UCSD-AML1 (cell line): Measurements from ENCODE around the gene CANT1.
"Not testable (repeated sequence)": the region's sequence is repeated elsewhere in the genome, so short reads cannot be mapped to it uniquely, and the experiment has no call there.

ENCODE experiments used
- DNase-seq: peaks from one replicate; lab custom pipeline; 2025; ENCODE audit not compliant: unreplicated experiment; lab: John Stamatoyannopoulos, UW

Gene CANT1

DNA sequence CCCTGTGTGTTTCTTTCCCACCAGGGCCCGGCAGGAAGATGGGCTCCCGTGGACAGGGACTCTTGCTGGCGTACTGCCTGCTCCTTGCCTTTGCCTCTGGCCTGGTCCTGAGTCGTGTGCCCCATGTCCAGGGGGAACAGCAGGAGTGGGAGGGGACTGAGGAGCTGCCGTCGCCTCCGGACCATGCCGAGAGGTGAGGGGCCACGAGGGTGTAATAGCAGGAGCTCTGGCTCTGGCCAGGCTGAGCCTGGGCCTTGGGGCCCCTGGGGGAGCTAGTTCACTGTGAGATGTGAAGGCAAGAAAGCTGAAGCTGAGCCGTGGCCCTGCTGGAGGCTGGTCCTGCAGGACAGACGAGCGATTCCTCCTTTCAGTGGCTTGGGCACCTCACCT lies 34.4 kb upstream of the CANT1 start:
- DNase-seq: no peak

DNA sequence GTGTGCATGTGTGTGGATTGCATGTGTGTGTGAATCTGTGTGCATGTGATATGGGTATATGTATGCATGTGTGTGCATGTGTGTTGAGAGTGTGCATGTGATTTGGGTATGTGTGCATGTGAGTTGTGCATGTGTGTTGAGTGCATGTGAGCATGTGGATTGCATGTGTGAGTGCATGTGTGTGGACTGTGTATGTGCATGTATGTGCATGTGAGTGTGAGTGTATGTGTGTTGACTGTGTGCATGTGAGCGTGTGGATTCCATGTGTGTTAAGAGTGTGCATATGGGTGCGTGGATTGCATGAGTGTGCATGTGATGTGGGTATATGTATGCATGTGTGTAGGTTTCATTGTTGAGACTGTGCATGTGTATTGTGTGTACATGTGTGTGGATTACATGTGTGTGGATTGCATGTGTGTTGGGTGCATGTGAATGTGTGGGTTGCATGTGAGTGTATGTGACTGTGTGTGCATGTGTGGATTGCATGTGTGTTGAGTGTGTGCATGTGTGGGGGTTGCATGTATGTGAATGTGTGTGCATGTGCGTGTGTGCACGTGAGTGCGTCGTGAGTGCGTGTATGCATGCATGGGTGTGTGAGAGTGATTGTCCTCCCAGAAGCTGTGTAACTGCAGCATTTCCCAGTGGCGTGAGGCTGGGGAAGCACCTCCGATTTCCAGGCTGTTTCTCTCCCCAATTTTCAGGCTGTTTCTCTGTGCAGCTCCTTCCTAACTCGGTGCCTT lies 33.8 kb upstream of the CANT1 start:
- no peak for DNase-seq

GRCh38 chr17:79042421-79043190 lies 33.0 kb upstream of the CANT1 start:
- DNase-seq: peak; percentile 68

DNA sequence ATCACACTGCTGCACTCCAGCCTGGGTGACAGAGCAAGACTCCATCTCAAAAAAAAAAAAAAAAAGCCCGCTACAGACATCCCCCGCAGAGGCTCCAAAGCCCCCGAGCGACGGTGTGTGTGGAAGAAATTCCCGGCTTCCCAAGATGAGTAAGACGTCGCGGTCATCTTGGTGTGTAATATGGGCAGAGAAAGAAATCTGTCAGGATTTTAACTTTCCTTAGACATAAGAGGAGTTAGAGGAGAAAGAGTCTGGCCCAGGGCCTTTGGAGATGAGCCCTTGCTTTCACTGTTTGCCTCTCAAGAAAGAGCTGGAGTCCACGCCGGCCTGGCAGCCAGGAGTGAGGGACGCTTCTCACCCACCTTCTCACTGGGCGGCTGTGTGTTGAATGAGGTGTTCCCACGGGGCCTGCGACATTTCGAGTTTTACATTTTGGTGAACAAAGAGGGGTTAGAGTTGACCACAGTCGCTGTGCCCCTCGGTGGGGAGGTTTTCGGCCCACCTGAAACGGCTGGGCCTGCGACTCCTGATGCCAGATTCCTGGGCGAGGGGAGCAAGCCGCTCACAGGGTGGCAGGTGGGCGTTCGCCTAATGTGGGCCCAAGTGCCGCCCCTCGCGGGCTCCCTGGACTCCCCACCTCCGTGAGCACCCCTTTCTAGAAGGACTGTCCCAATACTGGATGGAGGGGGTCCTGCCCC lies 32.3 kb upstream of the CANT1 start:
- no peak for DNase-seq

DNA sequence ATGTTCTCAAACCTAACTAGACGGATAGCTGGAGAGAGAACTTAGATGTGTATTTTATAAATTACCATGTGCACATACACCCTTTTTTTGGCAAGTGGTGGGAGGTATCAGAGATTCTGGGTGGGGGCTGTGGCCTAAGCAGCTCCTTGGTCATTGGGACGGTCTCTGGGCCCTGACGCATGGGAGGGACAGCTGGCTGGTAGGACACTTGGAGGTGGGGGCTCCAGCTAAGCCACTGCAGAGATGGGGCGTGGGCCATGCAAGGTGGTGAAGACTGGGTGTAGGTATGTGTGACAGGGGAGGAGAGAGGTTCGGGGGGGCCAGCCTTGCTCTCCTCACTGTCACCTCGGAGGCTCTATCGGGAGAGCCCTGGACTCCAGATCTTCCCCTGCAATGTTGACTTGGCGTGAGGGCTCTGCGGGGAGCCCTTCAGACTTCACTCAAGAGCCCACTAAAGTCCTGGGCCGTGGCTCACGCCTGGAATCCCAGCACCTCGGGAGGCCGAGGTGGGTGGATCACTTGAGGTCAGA lies 31.5 kb upstream of the CANT1 start:
- no peak for DNase-seq

DNA sequence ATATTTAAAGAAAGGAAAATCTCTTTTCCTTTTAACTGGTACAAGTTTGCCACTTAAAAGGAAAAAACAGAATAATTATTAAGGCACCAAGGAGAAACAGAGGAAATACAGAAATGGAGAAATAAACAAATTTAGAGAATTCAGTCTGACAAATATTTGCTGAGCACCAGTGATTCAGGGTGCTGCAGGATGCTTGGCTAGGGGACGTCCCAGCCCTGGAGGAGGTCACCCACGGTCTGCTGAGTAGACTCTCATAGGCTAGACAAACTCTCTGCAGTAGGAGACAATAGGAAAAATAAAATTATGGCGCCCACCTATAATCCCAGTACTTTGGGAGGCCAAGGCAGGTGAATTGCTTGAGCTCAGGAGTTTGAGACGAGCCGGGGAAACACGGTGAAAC lies 30.3 kb upstream of the CANT1 start:
- no peak for DNase-seq

DNA sequence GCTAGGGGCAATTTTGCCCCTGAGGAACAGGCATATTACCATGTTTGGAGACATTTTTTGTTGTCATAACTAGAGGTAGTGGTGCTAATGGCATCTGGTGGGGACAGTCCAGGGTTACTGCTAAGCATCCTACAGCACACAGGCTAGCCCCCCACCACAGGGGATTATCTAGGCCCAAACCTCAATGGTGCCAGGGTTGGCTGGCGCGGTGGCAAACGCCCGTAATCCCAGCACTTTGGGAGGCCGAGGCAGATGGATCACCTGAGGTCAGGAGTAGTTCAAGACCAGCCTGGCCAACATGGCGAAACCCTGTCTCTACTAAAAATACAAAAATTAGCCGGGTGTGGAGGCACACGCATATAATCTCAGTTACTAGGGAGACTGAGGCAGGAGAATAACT lies 29.6 kb upstream of the CANT1 start:
- DNase-seq: no peak

DNA sequence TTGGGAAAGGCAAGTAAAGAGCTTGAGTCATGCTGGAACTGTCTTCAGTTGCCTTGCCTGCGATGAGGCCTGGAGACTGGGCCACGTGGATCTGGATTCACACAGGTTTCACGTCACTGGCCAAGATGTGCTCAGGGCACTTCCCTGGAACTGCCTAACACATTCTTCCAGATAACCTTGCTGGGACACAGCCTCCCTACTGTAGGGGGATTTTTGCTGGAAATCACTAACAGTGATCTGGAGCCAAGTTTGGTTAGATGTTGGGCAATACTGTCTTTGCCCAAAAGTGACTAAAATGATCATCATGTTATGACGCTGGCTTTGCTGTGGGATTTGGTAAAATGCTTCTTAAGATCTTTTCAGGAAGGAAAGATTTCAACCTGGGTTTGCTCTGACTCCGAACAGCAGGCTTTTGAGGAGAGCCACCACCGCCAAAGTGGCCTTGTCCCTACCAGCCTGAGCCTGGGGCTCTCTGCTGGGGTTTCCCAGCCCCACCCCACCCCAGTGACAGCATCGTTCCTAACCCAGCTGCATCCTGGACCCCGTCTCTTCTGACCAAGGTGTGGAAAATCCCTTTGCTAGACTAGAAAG lies 29.1 kb upstream of the CANT1 start:
- no peak for DNase-seq

GRCh38 chr17:79036596-79036995 lies 27.0 kb upstream of the CANT1 start:
- DNase-seq: no peak

DNA sequence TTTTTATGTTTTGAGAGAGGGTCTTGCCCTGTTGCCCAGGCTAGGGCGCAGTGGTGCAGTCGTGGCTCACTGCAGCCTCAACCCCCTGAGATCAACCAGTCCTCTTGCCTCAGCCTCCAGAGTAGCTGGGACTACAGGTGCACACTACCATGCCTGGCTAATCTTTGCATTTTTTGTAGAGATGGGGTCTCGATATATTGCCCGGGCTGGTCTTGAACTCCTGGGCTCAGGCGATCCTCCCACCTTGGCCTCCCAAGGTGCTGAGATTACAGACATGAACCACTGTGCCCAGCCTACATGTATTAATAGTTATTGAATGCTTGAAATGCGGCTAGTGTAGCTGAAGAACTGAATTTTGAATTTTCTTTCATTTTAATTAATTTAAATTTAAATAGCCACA lies 26.6 kb upstream of the CANT1 start:
- DNase-seq: no peak

GRCh38 chr17:79035686-79036085 lies 26.1 kb upstream of the CANT1 start:
- no peak for DNase-seq

- DNase-seq: no peak
Observed at GRCh38 chr17:79034931-79035485, 25.4 kb upstream of the CANT1 start.

DNA sequence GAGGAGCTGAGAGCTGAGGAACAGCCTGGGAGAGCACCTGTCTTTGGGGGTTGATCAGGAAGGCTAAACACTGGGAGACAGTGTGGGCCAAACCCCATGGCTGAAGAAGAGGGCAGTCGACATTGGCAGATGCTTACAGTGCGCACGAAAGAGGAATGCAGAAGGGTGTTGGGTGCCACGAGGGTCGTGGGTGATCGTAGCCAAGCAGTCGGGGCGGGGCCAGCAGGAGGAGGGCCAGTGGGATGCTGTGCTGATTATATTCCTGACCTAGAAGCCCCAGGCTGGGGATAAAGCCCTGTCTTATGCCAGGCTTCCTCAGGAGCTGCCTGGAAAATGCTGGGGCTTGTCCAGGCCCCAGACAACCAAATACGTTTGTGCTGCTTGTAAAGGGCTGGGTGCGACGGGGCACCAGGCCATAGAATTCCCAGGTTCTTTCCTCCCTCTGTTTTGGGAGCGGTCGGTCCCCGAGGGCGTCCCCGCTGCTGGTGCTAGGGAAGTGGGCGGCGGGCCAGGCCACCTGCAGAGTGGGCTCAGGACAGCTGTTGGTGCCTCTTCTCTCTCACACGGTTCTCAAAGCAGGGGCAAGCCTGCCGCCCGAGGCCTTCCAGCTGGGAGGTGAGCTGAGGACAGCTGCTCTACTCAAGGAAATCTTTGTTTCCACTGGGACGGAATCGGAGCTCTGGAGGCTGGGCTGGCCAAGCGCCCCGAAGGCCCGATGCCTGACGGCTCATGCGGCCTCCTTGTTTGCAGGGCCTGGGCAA lies 24.4 kb upstream of the CANT1 start:
- no peak for DNase-seq

DNA sequence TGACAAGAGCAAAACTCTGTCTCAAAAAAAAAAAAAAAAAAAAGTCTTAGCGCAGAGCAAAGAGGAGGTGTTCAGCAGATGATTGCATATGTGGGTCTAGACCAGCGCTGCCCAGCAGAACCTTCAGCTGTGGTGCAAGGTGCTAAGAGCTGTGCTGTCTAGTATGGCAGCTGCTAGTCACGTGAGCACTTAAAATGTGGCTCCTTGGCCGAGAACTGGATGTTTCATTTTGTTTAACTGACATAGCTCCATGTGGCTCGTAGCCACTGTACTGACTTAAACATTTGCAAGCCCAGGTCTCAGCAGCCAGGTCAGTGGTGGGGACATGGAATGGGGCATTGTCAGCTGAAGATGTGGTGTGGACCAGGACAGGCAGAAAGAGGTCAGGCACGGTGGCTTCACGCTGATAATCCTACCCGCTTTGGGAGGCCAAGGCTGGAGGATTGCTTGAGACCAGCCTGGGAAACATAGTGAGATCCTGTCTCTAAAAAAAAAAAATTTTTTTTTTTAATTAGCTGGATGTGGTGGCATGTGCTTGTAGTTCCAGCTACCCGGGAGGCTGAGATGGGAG lies 23.6 kb upstream of the CANT1 start:
- DNase-seq: no peak

DNA sequence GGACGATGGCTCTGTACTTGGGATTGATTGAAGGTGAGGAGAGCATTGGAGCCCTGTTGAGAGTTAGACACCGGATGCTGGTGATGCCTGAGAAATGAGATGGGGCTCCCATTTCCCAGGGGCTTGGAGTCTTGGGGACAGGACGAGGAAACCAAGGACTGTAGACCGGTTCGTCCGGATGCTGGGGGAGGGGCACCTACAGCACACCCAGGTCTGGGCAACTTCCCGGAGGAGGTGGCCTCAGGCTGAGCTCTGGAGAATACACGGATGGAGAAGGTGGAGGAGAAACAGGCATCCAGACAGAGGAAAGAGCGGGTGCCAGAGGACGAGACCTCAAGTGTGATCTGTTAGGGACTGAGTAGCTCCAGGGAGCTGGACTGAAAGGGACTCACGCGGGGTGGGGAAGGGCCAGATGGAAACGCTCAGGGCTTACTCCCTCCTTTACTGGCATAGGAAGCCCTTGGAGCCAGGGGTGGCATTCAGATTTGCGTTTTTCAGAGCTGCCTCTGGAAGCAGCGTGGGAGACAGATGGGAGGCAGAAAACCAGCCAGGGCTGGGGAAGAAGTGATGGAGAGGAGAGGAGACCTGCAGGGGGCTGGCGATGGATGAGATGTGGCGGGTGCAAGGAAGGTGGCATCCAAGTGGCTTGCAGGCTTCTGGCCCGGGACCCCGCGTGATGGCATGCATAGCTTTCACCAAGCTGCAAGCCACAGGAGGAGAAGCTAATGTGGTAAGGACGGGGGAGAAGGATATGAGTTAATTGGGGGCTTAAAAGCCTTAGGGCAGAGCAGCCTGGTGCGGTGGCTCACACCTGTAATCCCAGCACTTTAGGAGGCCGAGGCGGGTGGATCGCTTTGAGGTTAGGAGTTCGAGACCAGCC lies 22.7 kb upstream of the CANT1 start:
- DNase-seq: no peak

- DNase-seq: not testable (repeated sequence)
Observed at GRCh38 chr17:79030636-79031035, 21.1 kb upstream of the CANT1 start.

DNA sequence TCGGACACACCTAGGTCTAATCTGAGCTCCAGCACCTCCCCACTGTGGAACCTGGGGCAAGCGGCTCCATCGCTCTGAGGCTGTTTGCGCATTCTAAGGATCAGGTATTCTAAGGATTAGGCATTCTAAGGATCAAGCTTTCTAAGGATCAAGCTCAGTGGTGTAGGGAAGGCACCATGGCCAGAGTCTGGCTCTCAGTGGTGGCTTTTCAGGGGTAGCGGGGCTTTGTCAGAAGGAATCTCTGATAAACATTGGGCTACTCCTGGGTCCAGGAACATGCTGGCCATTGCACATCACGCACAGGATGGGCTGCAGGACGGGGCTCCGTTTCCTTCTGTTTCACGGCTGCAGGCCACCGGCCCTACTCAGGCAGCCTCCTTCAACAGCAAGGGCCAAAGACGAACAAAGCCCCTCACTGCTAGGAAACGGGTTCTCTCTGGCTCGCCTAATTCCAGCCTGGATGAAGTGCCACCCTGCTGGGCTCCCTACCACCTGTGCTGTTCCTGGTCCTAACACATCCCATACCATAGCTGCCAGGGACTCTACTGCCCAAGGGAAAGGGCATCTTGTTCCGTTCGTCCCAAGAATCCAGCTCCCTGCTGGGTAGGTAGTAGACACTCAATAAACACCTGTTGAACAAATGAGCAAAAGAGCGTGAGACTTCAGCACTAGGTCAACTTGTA lies 19.9 kb upstream of the CANT1 start:
- no peak for DNase-seq

DNA sequence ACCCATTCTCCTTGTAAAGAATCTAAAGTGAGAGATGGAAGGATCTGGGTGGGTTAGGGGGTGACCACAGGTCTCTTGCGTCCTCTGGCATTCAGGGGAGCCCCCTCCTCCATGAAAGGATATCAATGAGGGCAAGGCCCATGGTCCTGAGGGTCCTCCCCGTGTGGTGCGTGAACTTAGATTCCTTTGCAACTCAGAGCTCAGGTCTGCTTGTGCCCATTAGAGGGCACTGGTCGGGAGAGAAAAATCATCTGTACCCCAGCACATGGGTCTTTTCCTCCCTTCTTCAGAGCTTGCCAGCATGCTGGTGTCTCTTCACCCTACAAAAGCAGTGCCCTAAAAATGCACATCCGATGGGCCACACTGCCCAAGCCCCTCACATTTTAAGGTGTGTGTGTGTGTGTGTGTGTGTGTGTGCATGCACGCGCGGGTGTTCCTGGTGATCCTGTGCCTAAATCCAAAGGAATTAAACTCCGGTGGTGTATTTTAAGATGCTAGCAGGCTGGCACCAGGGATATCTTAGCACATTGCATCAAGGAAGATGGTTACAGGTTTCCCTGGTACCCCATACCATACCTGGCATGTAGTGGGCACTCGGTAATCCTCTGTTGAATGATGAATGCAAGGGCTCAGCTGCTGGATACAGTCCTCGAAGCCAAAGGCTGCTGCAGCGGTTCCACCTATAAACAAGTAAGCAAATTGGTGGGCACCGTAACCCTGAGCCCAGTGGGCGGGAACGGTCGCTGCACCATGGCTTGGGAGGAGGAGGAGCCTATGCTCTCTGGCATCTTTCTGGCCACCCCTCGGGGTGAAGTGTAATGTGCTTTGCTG lies 19.1 kb upstream of the CANT1 start:
- no peak for DNase-seq
